Nephron (organoid): ENCODE results near the gene PREPL.

Source experiments
- H3K27ac Mint-ChIP-seq, 3 experiments: 2 replicates each; pipeline ENCODE4 v1.8.0; 2020; ENCODE audit warnings: mixed read lengths in 3 of 3, mild to moderate bottlenecking in 2 of 3, moderate library complexity in 1 of 3
- H3K27me3 Mint-ChIP-seq: 2 replicates; pipeline ENCODE4 v1.8.0; 2021; ENCODE audit warnings: low read depth, mild to moderate bottlenecking, moderate library complexity, mixed read lengths
- H3K36me3 Mint-ChIP-seq: 2 replicates; pipeline ENCODE4 v1.8.0; 2020; ENCODE audit warnings: low read depth, mixed read lengths
- H3K4me1 Mint-ChIP-seq: 2 replicates; pipeline ENCODE4 v1.8.0; 2020; ENCODE audit warnings: mixed read lengths
- H3K4me3 Mint-ChIP-seq, 3 experiments: 2 replicates each; pipeline ENCODE4 v1.8.0; 2020; ENCODE audit warnings: mild to moderate bottlenecking in 3 of 3, mixed read lengths in 3 of 3, moderate library complexity in 2 of 3
- H3K9me3 Mint-ChIP-seq: 2 replicates; pipeline ENCODE4 v1.8.0; 2020; ENCODE audit warnings: mixed read lengths
- TF ChIP-seq, protein P1 (sequence below), 3 experiments: fragments of 200-600 bp; sonication (generic); IDR thresholded peaks; one replicate each; pipeline ENCODE4 v1.5.0; 2021; ENCODE audit warnings: antibody characterized with exemption in 3 of 3; ENCODE audit not compliant: unreplicated experiment in 3 of 3

Gene PREPL

DNA sequence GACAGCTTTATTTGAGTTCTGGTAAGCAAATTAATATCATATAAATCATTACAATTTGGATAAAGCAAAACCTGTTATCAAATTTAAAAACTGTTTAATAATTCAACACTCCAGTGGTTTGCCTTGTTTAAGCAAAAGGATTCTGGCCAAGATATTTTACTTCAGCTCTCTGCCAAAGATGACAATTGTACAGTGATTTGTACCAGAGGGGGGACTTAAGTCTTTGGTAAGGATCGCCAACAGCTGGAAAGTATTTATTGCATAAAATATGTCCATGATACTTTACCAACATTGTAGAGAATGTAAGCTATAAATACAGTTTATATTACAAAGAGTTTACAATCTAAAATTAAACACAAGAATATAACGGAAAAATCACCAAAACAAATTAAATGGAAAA, 13.8 kb downstream of the PREPL start:
- TF ChIP-seq, protein P1, sequence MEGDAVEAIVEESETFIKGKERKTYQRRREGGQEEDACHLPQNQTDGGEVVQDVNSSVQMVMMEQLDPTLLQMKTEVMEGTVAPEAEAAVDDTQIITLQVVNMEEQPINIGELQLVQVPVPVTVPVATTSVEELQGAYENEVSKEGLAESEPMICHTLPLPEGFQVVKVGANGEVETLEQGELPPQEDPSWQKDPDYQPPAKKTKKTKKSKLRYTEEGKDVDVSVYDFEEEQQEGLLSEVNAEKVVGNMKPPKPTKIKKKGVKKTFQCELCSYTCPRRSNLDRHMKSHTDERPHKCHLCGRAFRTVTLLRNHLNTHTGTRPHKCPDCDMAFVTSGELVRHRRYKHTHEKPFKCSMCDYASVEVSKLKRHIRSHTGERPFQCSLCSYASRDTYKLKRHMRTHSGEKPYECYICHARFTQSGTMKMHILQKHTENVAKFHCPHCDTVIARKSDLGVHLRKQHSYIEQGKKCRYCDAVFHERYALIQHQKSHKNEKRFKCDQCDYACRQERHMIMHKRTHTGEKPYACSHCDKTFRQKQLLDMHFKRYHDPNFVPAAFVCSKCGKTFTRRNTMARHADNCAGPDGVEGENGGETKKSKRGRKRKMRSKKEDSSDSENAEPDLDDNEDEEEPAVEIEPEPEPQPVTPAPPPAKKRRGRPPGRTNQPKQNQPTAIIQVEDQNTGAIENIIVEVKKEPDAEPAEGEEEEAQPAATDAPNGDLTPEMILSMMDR (IDR thresholded peaks at IDR 0.05; ENCODE audit: unreplicated experiment in 3 of 3): no peak
- peaks cover 47% of the 10 kb centered on the region for H3K4me1 Mint-ChIP-seq
- no peaks in the 10 kb centered on the region for H3K27me3 Mint-ChIP-seq
- H3K27ac Mint-ChIP-seq: peak overlapping the region in 2 of 3 experiments; percentile 82 to 89
- H3K4me3 Mint-ChIP-seq: no peak overlapping the region
- no peaks in the 10 kb centered on the region for H3K9me3 Mint-ChIP-seq
- peaks cover 16% of the 10 kb centered on the region for H3K36me3 Mint-ChIP-seq

DNA sequence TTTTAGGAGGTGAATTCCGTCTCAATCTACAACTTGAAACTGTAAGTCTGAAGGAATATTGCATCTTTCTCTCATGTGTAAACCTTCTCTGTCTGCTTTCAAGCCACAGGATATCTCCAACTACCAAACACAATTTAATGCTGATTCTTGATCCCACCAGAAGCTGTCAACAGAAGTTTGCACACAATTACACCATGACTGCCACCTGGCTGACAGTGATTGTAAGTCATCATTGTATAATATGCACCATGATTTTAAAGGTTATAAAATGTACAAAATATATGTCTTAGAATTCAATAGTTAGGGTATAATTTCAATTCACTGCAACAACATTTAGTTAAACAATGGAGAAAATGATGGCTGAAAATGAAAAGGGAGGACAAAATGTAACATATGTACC, 18.4 kb downstream of the PREPL start:
- H3K4me1 Mint-ChIP-seq: peaks cover 12% of the 10 kb centered on the region
- no peak overlapping the region for H3K4me3 Mint-ChIP-seq
- H3K9me3 Mint-ChIP-seq: no peaks in the 10 kb centered on the region
- no peaks in the 10 kb centered on the region for H3K27me3 Mint-ChIP-seq
- TF ChIP-seq, protein P1 (IDR thresholded peaks at IDR 0.05; ENCODE audit: unreplicated experiment in 3 of 3): peak; percentile 37 to 43 (median 40)
- peaks cover 32% of the 10 kb centered on the region for H3K36me3 Mint-ChIP-seq
- no peak overlapping the region for H3K27ac Mint-ChIP-seq

DNA sequence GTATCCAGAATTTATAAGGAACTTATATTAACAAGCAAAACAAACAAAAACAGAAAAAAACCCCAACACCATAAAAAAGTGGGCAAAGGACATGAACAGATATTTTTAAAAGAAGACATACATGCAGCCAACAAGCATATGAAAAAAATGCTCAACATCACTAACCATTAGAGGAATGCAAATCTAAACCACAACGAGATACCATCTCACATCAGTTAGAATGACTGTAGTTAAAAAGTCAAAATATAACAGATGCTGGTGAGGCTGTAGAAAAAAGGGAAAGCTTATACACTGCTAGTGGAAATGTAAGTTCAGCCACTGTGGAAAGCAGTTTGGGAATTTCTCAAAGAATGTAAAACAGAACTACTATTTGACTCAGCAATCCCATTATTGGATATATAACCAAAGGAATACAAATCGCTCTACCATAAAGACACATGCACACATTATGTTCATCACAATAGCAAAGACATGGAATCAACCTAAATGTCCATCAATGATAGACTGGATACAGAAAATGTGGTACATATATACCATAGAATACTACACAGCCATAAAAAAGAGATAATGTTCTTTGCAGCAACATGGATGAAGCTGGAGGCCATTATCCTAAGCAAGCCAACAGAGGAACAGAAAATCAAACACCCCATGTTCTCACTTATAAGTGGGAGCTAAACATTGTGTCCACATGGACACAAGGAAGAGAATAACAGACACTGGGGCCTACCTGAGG, 25.3 kb downstream of the PREPL start:
- H3K27ac Mint-ChIP-seq: no peak overlapping the region
- H3K27me3 Mint-ChIP-seq: no peaks in the 10 kb centered on the region
- TF ChIP-seq, protein P1 (IDR thresholded peaks at IDR 0.05; ENCODE audit: unreplicated experiment in 3 of 3): no peak
- no peak overlapping the region for H3K4me3 Mint-ChIP-seq
- H3K9me3 Mint-ChIP-seq: peaks cover 4% of the 10 kb centered on the region
- H3K36me3 Mint-ChIP-seq: peaks cover 60% of the 10 kb centered on the region
- no peaks in the 10 kb centered on the region for H3K4me1 Mint-ChIP-seq

DNA sequence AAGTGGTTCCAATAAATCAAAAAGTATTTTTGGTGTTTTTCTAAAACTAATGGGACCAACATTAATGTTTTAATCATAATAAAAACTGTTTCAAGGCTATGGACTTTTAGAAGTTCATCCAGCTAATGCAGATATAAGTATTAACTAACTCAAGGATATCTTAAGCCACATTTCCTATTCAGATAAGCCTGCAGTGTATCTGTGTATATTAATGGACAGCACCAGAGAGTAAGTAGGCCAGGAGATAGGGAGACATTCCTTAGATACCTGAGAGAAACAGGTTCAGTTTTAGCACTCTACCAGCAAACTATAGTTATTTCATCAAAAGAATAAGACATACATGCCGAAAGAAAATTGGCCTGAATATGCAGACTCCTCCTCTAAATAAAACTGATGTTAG, 27.3 kb downstream of the PREPL start:
- TF ChIP-seq, protein P1 (IDR thresholded peaks at IDR 0.05; ENCODE audit: unreplicated experiment in 3 of 3): no peak

DNA sequence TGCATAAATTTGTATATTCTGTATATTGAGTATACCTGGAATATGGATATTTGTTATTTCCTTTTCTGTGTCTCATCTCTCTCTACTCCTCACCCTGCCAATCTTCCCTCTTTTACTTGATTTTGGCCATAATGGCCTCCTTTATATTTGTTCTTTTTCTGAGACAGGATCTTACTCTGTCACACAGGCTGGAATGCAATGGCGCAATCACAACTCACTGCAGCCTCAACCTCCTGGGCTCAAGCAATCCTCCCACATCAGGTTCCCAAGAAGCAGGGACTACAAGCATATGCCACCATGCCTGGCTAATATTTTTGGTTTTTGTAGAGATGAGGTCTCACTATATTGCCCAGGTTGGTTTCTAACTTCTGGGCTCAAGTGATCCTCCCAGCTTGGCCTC, 30.5 kb downstream of the PREPL start:
- Mint-ChIP-seq H3K27me3 (no peaks in the 10 kb centered on the region), H3K4me1 (peaks cover 4% of the 10 kb centered on the region), H3K9me3 (no peaks in the 10 kb centered on the region), H3K36me3 (peaks cover 51% of the 10 kb centered on the region), H3K4me3 (no peak overlapping the region), H3K27ac (peak overlapping the region; percentile 7 to 94 (median 77))
- TF ChIP-seq, protein P1 (IDR thresholded peaks at IDR 0.05; ENCODE audit: unreplicated experiment in 3 of 3): no peak

More for the DNA sequence above, 27.3 kb downstream of the PREPL start:
- Mint-ChIP-seq H3K27me3 (no peaks in the 10 kb centered on the region), H3K36me3 (peaks cover 60% of the 10 kb centered on the region), H3K9me3 (peaks cover 4% of the 10 kb centered on the region), H3K27ac (peak overlapping the region in 1 of 3 experiments; percentile 65), H3K4me1 (no peaks in the 10 kb centered on the region), H3K4me3 (no peak overlapping the region)

DNA sequence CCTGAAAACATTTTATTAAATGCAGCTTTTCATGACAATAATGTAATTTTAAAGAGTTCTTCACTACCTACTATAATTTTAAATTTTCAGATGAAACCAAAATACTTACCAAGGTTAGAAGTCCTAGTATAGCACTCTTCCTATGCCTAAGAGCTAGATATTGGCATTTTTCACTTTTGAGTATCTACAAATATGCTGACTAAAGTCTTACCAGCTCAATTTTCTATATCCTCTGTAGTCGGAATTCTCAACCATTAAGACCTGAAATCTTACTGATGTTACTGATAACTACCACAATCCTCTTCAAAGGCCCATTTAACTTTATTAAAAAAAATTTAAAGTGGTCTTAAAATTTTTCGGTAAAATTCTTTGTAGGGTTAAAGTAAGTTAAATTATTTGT, 32.0 kb downstream of the PREPL start:
- peak overlapping the region; percentile 10 to 94 (median 92) for H3K27ac Mint-ChIP-seq
- H3K27me3 Mint-ChIP-seq: no peaks in the 10 kb centered on the region
- H3K4me1 Mint-ChIP-seq: peaks cover 10% of the 10 kb centered on the region
- H3K36me3 Mint-ChIP-seq: peaks cover 53% of the 10 kb centered on the region
- no peak overlapping the region for H3K4me3 Mint-ChIP-seq
- no peaks in the 10 kb centered on the region for H3K9me3 Mint-ChIP-seq
- TF ChIP-seq, protein P1 (IDR thresholded peaks at IDR 0.05; ENCODE audit: unreplicated experiment in 3 of 3): no peak
